WI38 (cell line): ENCODE data around the gene SPIB.
A peak's percentile ranks its signal among the peaks of the same experiment; 100 is the strongest.

Experiments
- H3K4me3 ChIP-seq: 2 replicates; pipeline ENCODE4 v1.5.1; 2011; ENCODE audit warnings: low read depth, mild to moderate bottlenecking, control low read depth, low read length
- TF ChIP-seq, protein P1 (sequence below): IDR thresholded peaks from 2 replicates; pipeline ENCODE4 v1.5.1; 2012; ENCODE audit warnings: low read depth, mild to moderate bottlenecking, control low read depth, low read length

SPIB gene

DNA sequence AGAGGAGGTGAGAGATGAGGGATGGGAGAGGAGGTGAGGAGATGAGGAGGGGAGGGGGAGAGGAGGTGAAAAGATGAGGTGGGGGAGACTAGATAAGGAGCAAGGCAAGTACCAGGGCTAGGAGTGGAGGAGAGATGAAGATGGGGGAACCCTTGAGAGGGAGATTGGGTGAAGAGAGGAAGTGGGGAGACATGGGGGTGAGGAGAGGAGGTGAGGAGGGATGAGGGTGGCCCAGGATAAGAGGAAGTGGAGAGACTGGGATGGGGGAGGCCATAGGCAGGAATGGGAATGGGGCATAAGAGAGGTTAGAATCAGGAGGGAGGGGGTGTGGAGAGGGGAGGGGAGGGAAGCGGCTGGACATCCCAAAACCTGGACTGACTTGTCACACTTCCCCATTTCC is 40.9 kb downstream of the SPIB start:
- TF ChIP-seq, protein P1, sequence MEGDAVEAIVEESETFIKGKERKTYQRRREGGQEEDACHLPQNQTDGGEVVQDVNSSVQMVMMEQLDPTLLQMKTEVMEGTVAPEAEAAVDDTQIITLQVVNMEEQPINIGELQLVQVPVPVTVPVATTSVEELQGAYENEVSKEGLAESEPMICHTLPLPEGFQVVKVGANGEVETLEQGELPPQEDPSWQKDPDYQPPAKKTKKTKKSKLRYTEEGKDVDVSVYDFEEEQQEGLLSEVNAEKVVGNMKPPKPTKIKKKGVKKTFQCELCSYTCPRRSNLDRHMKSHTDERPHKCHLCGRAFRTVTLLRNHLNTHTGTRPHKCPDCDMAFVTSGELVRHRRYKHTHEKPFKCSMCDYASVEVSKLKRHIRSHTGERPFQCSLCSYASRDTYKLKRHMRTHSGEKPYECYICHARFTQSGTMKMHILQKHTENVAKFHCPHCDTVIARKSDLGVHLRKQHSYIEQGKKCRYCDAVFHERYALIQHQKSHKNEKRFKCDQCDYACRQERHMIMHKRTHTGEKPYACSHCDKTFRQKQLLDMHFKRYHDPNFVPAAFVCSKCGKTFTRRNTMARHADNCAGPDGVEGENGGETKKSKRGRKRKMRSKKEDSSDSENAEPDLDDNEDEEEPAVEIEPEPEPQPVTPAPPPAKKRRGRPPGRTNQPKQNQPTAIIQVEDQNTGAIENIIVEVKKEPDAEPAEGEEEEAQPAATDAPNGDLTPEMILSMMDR: no peak
- H3K4me3 ChIP-seq: no peak overlapping the region

GRCh38 chr19:50460161-50460765 is 41.5 kb downstream of the SPIB start:
- H3K4me3 ChIP-seq: no peak overlapping the region
- TF ChIP-seq, protein P1: no peak

GRCh38 chr19:50461066-50461875 is 42.5 kb downstream of the SPIB start:
- no peak overlapping the region for H3K4me3 ChIP-seq
- TF ChIP-seq, protein P1: peak; percentile 81

- TF ChIP-seq, protein P1: no peak
- no peak overlapping the region for H3K4me3 ChIP-seq
These were observed 44.2 kb downstream of the SPIB start for GRCh38 chr19:50462970-50463369.

DNA sequence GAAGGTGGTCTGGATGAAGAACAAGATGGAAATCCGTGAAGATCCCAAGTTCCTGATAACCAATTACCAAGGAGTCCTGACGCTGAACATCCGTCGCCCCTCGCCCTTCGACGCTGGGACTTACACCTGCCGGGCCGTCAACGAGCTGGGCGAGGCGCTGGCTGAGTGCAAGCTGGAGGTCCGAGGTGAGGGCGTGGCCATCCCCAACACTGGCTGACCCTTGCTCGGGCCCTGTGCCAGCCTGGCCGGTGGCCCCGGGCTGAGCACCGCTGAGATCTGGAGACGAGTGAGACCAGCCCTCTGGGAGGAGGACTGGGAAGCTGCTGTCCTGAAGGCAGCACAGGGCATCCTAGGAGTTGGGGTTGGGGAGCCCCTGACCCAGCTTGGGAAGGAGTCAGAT is 45.6 kb downstream of the SPIB start:
- TF ChIP-seq, protein P1: no peak
- no peak overlapping the region for H3K4me3 ChIP-seq

DNA sequence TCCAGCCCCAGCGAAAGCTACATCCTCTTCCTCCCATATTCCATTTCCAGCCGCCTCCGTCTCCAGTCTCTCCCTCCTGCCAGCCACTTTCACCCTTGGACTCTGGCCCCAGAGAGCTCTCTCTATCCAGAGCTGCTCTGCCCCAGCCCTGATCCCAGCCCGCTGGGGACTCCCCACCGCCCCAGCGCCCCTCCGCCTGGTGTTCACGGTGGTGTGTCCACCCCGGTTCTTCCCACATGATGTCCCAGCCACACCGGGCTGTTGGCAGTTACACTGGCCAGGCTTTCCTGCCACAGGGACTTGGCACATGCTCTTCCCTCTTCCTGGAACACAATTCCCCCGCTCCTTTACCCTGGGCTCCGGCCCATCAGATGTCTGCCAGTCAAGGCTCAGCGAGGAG is 46.3 kb downstream of the SPIB start:
- TF ChIP-seq, protein P1: no peak
- no peak overlapping the region for H3K4me3 ChIP-seq

- TF ChIP-seq, protein P1: no peak
- H3K4me3 ChIP-seq: no peak overlapping the region
These were observed 47.4 kb downstream of the SPIB start for GRCh38 chr19:50465986-50466705.
